Activated CD8-positive, alpha-beta memory T cell treated with anti-CD3 and anti-CD28 coated beads, Interleukin-2, amount 50 U/mL, for 48 hours (primary cell): ENCODE results near the gene PRKAR1A.
"Not testable (repeated sequence)": the region's sequence is repeated elsewhere in the genome, so short reads cannot be mapped to it uniquely, and the experiment has no call there.

ENCODE experiments used
- DNase-seq: peaks from one replicate; pipeline ENCODE4 v3.0.0-alpha.2; 2020

The PRKAR1A gene

GRCh38 chr17:68511671-68512246 lies 471 bp upstream of the PRKAR1A start:
- DNase-seq: peak; percentile 82

- DNase-seq: no peak
These were observed 787 bp downstream of the PRKAR1A start for GRCh38 chr17:68512960-68513474.

GRCh38 chr17:68513932-68514331 lies 1.7 kb downstream of the PRKAR1A start:
- DNase-seq: no peak

GRCh38 chr17:68514831-68515635 lies 2.8 kb downstream of the PRKAR1A start:
- no peak for DNase-seq

GRCh38 chr17:68516732-68517131 lies 4.5 kb downstream of the PRKAR1A start:
- DNase-seq: no peak

- DNase-seq: not testable (repeated sequence)
These were observed 5.4 kb downstream of the PRKAR1A start for GRCh38 chr17:68517605-68518004.

- DNase-seq: no peak
These were observed 6.0 kb downstream of the PRKAR1A start for GRCh38 chr17:68518063-68518815.

- not testable (repeated sequence) for DNase-seq
These were observed 6.8 kb downstream of the PRKAR1A start for GRCh38 chr17:68519051-68519450.

- no peak for DNase-seq
These were observed 7.7 kb downstream of the PRKAR1A start for GRCh38 chr17:68519911-68520310.

GRCh38 chr17:68522266-68522665 lies 10.0 kb downstream of the PRKAR1A start:
- DNase-seq: no peak

GRCh38 chr17:68526548-68526947 lies 14.3 kb downstream of the PRKAR1A start:
- no peak for DNase-seq

- no peak for DNase-seq
These were observed 15.1 kb downstream of the PRKAR1A start for GRCh38 chr17:68527314-68527713.

- DNase-seq: no peak
These were observed 19.0 kb downstream of the PRKAR1A start for GRCh38 chr17:68531252-68531651.

GRCh38 chr17:68532826-68533225 lies 20.6 kb downstream of the PRKAR1A start:
- DNase-seq: no peak

- DNase-seq: no peak
These were observed 21.9 kb downstream of the PRKAR1A start for GRCh38 chr17:68533887-68534694.

- no peak for DNase-seq
These were observed 22.5 kb downstream of the PRKAR1A start for GRCh38 chr17:68534695-68535088.

- no peak for DNase-seq
These were observed 23.7 kb downstream of the PRKAR1A start for GRCh38 chr17:68535922-68536321.

GRCh38 chr17:68539548-68540467 lies 27.6 kb downstream of the PRKAR1A start:
- DNase-seq: no peak

GRCh38 chr17:68540981-68541380 lies 28.8 kb downstream of the PRKAR1A start:
- no peak for DNase-seq

GRCh38 chr17:68541816-68542215 lies 29.6 kb downstream of the PRKAR1A start:
- no peak for DNase-seq

GRCh38 chr17:68542698-68543463 lies 30.7 kb downstream of the PRKAR1A start:
- no peak for DNase-seq
